ENCODE measurements around the gene ENHO. TPM values are rescaled to one million over a fixed set of nuclear protein-coding genes. Genes with fewer than 3 reads are reported as not detected.

The ENHO gene
- total and polyA plus RNA-seq, 8 donors = 1.2 to 63.8 (median 11.4) TPM; not detected in 2

DNA sequence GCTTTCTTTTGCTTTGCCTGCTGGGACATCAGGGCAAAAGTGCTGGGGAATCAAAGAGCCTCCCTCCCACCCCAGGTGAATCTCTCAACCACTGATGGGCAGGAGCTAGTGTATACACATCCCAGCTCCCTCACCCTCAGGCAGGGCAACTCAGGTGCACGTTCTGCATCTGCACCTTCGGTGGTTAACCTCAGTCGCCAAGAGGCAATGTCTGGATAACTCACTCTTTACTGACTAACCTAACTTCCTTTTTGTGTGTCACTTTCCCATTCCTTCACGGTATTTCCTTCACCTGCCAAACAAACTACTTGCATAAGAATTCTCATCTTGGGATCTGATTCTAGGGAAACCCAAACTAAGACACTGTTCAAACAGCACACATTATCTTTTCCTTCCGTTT lies 40.5 kb upstream of the ENHO start:
- Histone ChIP-seq H3K9me3 (peaks cover 0 to 7% (median 3%) of the 10 kb centered on the region in 4 donors), H3K27me3 (peaks cover 0 to 85% (median 27%) of the 10 kb centered on the region in 3 donors), H3K4me3 (no peak overlapping the region), H3K27ac (no peak overlapping the region), H3K36me3 (no peaks in the 10 kb centered on the region), H3K4me1 (peaks cover 19 to 27% (median 21%) of the 10 kb centered on the region in 4 donors)
- TF ChIP-seq EP300 (IDR thresholded peaks at IDR 0.05) (no peak), POLR2A (IDR thresholded peaks at IDR 0.05) (no peak), POLR2AphosphoS5 (IDR thresholded peaks at IDR 0.05) (no peak)
- TF ChIP-seq, protein P1, sequence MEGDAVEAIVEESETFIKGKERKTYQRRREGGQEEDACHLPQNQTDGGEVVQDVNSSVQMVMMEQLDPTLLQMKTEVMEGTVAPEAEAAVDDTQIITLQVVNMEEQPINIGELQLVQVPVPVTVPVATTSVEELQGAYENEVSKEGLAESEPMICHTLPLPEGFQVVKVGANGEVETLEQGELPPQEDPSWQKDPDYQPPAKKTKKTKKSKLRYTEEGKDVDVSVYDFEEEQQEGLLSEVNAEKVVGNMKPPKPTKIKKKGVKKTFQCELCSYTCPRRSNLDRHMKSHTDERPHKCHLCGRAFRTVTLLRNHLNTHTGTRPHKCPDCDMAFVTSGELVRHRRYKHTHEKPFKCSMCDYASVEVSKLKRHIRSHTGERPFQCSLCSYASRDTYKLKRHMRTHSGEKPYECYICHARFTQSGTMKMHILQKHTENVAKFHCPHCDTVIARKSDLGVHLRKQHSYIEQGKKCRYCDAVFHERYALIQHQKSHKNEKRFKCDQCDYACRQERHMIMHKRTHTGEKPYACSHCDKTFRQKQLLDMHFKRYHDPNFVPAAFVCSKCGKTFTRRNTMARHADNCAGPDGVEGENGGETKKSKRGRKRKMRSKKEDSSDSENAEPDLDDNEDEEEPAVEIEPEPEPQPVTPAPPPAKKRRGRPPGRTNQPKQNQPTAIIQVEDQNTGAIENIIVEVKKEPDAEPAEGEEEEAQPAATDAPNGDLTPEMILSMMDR (IDR thresholded peaks at IDR 0.05) = no peak
- WGBS, 5 donors = 57 to 69% (median 61%) methylated on average over 5 of the region's 5 CpGs
- intact Hi-C loops (cut with DNase I; ENCODE audit: low total_unique reads) = no loop called here
- DNase-seq = no peak

DNA sequence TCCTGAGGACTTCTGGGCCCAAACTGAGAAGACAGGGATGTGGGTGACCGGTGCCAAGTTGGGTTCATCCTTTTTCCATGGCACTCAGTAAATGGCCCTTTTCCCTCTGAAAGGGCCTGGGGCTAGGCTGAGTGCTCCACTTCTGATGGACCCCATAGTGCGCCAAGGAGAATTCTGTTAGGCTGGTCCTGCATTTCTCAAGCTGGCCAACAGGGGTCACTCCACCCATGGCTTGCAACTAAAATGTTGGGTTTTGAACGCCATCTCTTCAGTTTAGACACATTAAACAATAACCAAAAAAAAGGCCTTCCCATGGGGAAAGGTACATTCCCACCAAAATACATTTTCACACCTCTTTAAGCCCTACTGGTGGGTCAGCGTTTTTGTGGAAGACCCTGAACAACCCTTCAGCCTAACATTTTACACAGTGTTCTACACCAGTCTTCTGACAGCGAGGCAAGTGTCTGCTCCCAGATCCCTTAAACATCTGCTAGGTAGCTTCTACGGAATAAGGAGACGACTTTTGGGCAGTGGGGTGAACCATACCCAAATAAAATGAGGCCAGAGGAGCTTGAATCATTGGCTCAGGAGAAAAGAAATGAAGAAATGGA lies 39.5 kb upstream of the ENHO start:
- intact Hi-C loops (cut with DNase I; ENCODE audit: low total_unique reads) = no loop called here
- no peaks in the 10 kb centered on the region for H3K36me3 ChIP-seq
- peaks cover 19 to 27% (median 21%) of the 10 kb centered on the region in 4 donors for H3K4me1 ChIP-seq
- no peak for TF ChIP-seq POLR2AphosphoS5 (IDR thresholded peaks at IDR 0.05)
- TF ChIP-seq, protein P1 (IDR thresholded peaks at IDR 0.05) = peak in 2 of 7 experiments; percentile 25 to 44
- H3K9me3 ChIP-seq = peaks cover 0 to 7% (median 3%) of the 10 kb centered on the region in 4 donors
- WGBS, 5 donors = 76 to 87% (median 77%) methylated on average over 7 of the region's 7 CpGs
- no peak overlapping the region for H3K27ac ChIP-seq
- peaks cover 0 to 86% (median 27%) of the 10 kb centered on the region in 3 donors for H3K27me3 ChIP-seq
- DNase-seq = no peak
- H3K4me3 ChIP-seq = no peak overlapping the region

DNA sequence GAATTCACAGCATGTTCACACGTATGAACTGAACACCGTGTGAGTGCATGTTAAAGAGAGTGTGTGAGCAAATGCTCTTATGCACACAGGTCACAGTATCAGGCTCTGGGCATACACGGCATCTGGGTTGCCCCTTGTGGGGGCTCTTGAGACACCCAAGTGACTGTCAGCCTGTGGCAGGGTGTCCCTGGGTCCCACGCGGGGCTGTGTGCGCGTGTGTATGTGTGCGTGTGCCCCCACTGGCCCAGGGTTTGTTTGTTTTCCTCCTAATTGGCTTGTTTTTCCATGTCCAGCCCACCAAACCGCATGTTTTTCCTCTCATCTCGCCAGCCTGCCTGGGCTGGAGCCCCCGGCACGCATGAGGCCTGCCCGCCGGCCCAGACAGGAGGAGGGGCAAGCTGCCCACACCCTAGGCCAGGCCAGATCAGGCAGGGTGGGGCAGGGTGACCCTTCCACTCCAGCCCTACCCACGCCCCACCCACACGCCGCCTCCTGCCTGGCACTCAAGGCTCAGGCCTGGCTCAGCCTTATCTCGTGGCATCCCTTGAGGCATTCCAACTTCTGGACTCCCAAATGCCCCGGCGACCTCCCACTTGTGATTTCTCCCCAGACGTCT lies 37.9 kb upstream of the ENHO start:
- intact Hi-C loops (cut with DNase I; ENCODE audit: low total_unique reads) = no loop called here
- peak overlapping the region in 2 of 5 donors; percentile 49 to 50 for H3K27ac ChIP-seq

DNA sequence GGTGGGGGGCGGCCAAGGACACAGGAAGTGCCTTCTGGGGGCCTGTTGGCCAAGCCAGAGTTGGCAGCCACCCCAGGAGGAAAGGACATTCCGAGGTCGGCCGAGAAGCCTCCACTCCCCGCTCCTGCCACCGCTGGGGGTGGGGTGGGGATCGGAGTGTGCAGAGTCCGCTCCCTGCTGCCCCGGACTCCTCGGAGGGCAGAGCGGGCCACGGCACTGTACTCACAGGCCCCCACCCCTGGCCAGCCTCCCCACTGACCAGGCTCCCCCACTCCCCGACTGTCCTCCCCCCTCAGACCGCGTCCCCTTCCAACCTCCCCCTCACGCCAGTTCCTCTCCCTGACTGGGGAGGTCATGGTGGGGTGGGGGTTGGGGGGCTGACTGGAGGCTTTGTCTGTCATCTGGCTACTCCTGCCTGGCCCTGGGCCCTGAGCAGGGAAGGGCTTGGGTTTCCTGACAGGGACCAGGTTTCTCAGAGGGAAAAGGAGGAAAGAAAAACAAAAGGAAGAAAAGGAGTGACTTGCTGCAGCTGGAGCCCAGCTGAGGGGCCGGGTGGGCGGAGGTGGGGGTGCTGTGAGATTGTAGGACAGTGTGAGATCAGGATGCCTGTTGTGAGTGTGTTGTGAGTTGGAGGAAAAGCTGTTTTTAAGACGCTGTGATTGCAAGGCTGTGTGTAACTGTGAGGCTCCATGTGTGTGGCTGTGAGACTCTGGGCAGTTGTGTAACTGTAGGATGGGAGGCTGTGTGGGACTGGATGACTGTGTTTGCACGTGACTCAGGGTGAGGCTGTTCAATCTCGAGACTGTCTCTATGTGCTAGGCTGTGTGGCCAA lies 37.0 kb upstream of the ENHO start:
- DNase-seq = peak; percentile 59 to 69
- peaks cover 0 to 7% (median 3%) of the 10 kb centered on the region in 4 donors for H3K9me3 ChIP-seq
- intact Hi-C loops (cut with DNase I; ENCODE audit: low total_unique reads) = no loop called here
- H3K27me3 ChIP-seq = peaks cover 0 to 83% (median 15%) of the 10 kb centered on the region in 3 donors
- 8 to 30% (median 14%) methylated on average over 5 to 21 of the region's 21 CpGs for WGBS, 5 donors
- H3K27ac ChIP-seq = peak overlapping the region in 4 of 5 donors; percentile 10 to 50 (median 44)
- no peak overlapping the region for H3K4me3 ChIP-seq
- H3K36me3 ChIP-seq = no peaks in the 10 kb centered on the region
- TF ChIP-seq EP300 (IDR thresholded peaks at IDR 0.05) (no peak), POLR2A (IDR thresholded peaks at IDR 0.05) (no peak), POLR2AphosphoS5 (IDR thresholded peaks at IDR 0.05) (no peak)
- TF ChIP-seq, protein P1 (IDR thresholded peaks at IDR 0.05) = no peak
- H3K4me1 ChIP-seq = peaks cover 19 to 27% (median 21%) of the 10 kb centered on the region in 4 donors

More for the DNA sequence above, 37.9 kb upstream of the ENHO start:
- 24 to 49% (median 36%) methylated on average over 16 to 21 of the region's 21 CpGs for WGBS, 5 donors
- peaks cover 19 to 27% (median 21%) of the 10 kb centered on the region in 4 donors for H3K4me1 ChIP-seq
- H3K36me3 ChIP-seq = no peaks in the 10 kb centered on the region
- peaks cover 0 to 7% (median 3%) of the 10 kb centered on the region in 4 donors for H3K9me3 ChIP-seq
- DNase-seq = peak; percentile 39 to 64
- TF ChIP-seq POLR2A (IDR thresholded peaks at IDR 0.05) = no peak
- H3K27me3 ChIP-seq = peaks cover 0 to 81% (median 18%) of the 10 kb centered on the region in 3 donors
- no peak overlapping the region for H3K4me3 ChIP-seq
